Mesothelial cell of epicardium (in vitro differentiated cells): Measurements from ENCODE around the gene SUCLG2. TPM values are rescaled to one million over a fixed set of nuclear protein-coding genes. Genes with fewer than 3 reads are reported as not detected.

ENCODE experiments used
- DNase-seq, 2 experiments: peaks; one replicate each; pipeline ENCODE4 v3.0.0; 2021; ENCODE audit warnings: low spot score in 2 of 2; ENCODE audit not compliant: unreplicated experiment in 2 of 2
- H3K27ac Mint-ChIP-seq: 2 replicates; pipeline ENCODE4 v1.8.0; 2021; ENCODE audit warnings: mixed read lengths
- H3K27me3 Mint-ChIP-seq: 2 replicates; pipeline ENCODE4 v1.8.0; 2021; ENCODE audit warnings: low read depth, mixed read lengths
- H3K36me3 Mint-ChIP-seq: 2 replicates; pipeline ENCODE4 v1.8.0; 2021; ENCODE audit warnings: mixed read lengths
- H3K4me1 Mint-ChIP-seq: 2 replicates; pipeline ENCODE4 v1.8.0; 2021; ENCODE audit warnings: mixed read lengths
- H3K4me3 Mint-ChIP-seq: 2 replicates; pipeline ENCODE4 v1.8.0; 2021; ENCODE audit warnings: mild to moderate bottlenecking, moderate library complexity, mixed read lengths
- H3K9me3 Mint-ChIP-seq: 2 replicates; pipeline ENCODE4 v1.8.0; 2021; ENCODE audit warnings: mixed read lengths
- total RNA-seq: library from RNA; stranded (reverse); gene quantifications from 3 replicates; pipeline ENCODE4 v1.2.1, GENCODE V29; 2021
- TF ChIP-seq, protein P1 (sequence below): fragments of 200-600 bp; sonication (generic); IDR thresholded peaks from one replicate; pipeline ENCODE4 v1.5.0; 2021; ENCODE audit warnings: antibody characterized with exemption; ENCODE audit not compliant: unreplicated experiment

The SUCLG2 gene
- total RNA-seq, 1 donor from 2014 or later = 35.0 TPM

GRCh38 chr3:67516496-67516895 lies 137.9 kb downstream of the SUCLG2 start:
- Mint-ChIP-seq H3K4me1 (peaks cover 21% of the 10 kb centered on the region), H3K36me3 (peaks cover 10% of the 10 kb centered on the region), H3K4me3 (no peak overlapping the region), H3K27ac (no peak overlapping the region), H3K9me3 (peaks cover 3% of the 10 kb centered on the region), H3K27me3 (no peaks in the 10 kb centered on the region)
- DNase-seq = no peak
- TF ChIP-seq, protein P1, sequence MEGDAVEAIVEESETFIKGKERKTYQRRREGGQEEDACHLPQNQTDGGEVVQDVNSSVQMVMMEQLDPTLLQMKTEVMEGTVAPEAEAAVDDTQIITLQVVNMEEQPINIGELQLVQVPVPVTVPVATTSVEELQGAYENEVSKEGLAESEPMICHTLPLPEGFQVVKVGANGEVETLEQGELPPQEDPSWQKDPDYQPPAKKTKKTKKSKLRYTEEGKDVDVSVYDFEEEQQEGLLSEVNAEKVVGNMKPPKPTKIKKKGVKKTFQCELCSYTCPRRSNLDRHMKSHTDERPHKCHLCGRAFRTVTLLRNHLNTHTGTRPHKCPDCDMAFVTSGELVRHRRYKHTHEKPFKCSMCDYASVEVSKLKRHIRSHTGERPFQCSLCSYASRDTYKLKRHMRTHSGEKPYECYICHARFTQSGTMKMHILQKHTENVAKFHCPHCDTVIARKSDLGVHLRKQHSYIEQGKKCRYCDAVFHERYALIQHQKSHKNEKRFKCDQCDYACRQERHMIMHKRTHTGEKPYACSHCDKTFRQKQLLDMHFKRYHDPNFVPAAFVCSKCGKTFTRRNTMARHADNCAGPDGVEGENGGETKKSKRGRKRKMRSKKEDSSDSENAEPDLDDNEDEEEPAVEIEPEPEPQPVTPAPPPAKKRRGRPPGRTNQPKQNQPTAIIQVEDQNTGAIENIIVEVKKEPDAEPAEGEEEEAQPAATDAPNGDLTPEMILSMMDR = no peak

- peaks cover 21% of the 10 kb centered on the region for H3K4me1 Mint-ChIP-seq
- no peak overlapping the region for H3K4me3 Mint-ChIP-seq
- no peaks in the 10 kb centered on the region for H3K27me3 Mint-ChIP-seq
- H3K36me3 Mint-ChIP-seq = peaks cover 10% of the 10 kb centered on the region
- H3K9me3 Mint-ChIP-seq = peaks cover 3% of the 10 kb centered on the region
- H3K27ac Mint-ChIP-seq = peak overlapping the region; percentile 64
- TF ChIP-seq, protein P1 = no peak
- DNase-seq = no peak
Observed at GRCh38 chr3:67515778-67516177, 138.6 kb downstream of the SUCLG2 start.

DNA sequence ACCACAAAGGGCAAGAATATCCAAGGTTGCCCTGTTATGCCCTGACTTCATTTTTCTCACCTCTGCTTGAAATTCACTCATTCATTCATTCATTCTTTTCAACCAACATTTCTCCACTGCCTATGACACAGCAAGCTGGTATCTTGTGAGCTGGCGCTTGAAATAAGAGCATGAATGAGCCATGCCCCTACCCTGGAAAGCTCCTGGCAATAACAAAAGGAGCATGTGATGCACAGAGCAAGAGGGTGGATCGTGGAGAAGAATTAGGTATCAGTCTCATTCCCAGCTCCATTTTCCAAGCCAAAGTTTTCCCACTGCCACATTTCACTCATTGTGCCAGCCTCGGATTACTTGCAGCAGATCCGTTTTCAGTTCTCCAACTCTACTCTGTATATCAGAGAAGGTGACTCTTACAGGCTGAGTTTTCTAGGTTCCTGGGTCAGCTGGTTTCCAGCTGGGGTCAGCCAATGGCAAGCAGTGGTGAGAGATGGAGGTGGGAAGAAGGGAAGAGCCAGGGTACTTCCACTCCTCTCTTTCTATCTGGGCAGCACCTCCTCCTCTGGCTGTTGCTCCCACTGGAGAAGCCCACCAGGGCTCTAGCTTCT lies 144.8 kb downstream of the SUCLG2 start:
- Mint-ChIP-seq H3K4me3 (no peak overlapping the region), H3K27ac (no peak overlapping the region), H3K27me3 (no peaks in the 10 kb centered on the region), H3K9me3 (peaks cover 3% of the 10 kb centered on the region), H3K4me1 (peaks cover 4% of the 10 kb centered on the region), H3K36me3 (peaks cover 12% of the 10 kb centered on the region)
- no peak for DNase-seq
- TF ChIP-seq, protein P1 = no peak

- Mint-ChIP-seq H3K36me3 (peaks cover 6% of the 10 kb centered on the region), H3K27ac (no peak overlapping the region), H3K9me3 (no peaks in the 10 kb centered on the region), H3K4me1 (peaks cover 4% of the 10 kb centered on the region), H3K27me3 (no peaks in the 10 kb centered on the region), H3K4me3 (no peak overlapping the region)
- no peak for DNase-seq
- TF ChIP-seq, protein P1 = no peak
Observed at GRCh38 chr3:67507584-67507983, 146.8 kb downstream of the SUCLG2 start.

- Mint-ChIP-seq H3K9me3 (no peaks in the 10 kb centered on the region), H3K36me3 (peaks cover 8% of the 10 kb centered on the region), H3K4me1 (no peaks in the 10 kb centered on the region), H3K4me3 (no peak overlapping the region), H3K27ac (no peak overlapping the region), H3K27me3 (no peaks in the 10 kb centered on the region)
- TF ChIP-seq, protein P1 = no peak
- no peak for DNase-seq
Observed at GRCh38 chr3:67500709-67501108, 153.7 kb downstream of the SUCLG2 start.

GRCh38 chr3:67497746-67498145 lies 156.7 kb downstream of the SUCLG2 start:
- Mint-ChIP-seq H3K27me3 (no peaks in the 10 kb centered on the region), H3K27ac (no peak overlapping the region), H3K36me3 (peaks cover 18% of the 10 kb centered on the region), H3K4me3 (no peak overlapping the region), H3K9me3 (no peaks in the 10 kb centered on the region), H3K4me1 (no peaks in the 10 kb centered on the region)
- no peak for DNase-seq
- TF ChIP-seq, protein P1 = no peak
